HG03045 (cell line): Measurements from ENCODE around the gene TUSC2.
"Not testable (repeated sequence)": the region's sequence is repeated elsewhere in the genome, so short reads cannot be mapped to it uniquely, and the experiment has no call there.

Source experiments
- ATAC-seq: cut with Tn5 transposase; IDR thresholded peaks from one replicate; pipeline ENCODE4 v1.9.1; 2021; ENCODE audit warnings: mild to moderate bottlenecking, moderate library complexity; ENCODE audit not compliant: unreplicated experiment

Gene TUSC2

DNA sequence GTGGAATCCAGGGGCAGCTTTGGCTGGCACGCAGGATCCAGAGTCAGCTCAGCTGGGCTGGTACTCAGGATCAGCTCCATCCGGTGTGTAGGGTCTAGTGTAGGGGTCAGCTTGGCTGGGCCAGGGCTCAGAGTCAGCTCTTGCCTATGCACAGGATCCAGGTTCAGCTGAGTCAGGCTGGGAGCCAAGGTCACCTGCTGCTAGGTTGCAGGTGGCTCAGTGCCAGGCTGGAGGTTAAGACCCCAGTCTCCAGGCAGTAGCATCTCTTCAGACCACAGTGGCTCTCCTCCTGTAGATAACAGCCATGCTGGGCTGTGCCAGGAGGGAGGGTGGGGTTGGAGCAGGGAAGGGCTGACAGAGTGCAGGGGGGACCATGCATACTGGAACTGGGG is 30.6 kb downstream of the TUSC2 start:
- ATAC-seq = no peak

DNA sequence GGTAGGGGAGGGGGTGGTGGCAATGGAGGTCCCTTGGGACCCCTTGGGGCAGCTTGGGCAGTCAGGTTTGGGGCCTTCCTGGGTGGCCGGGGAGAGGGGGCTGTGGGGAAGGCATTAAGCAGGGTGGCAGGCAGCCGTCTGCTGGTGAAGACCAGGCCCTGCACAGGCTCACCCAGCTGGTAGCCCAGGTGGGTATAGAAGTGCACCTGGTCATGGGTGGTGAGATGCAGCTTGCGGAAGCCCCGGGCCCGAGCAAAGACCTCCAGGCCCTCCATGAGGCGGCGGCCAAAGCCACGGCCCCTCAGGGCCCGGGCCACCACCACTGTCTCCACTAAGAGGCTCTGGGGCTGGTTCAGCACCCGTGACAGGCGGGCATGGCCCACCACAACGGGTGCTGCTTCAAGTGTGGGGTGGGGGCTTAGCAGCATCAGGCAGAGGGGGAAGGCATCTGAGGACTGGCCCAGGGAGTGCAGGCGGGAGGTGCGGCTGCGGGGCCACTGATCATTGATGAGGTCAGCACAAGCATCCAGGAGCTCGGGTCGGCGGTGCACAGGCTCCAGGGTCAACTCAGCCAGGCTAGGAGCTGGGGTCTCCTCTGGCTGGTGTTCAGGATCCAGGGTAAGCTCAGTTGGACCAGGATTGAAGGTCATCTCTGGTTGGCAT is 31.2 kb downstream of the TUSC2 start:
- no peak for ATAC-seq

DNA sequence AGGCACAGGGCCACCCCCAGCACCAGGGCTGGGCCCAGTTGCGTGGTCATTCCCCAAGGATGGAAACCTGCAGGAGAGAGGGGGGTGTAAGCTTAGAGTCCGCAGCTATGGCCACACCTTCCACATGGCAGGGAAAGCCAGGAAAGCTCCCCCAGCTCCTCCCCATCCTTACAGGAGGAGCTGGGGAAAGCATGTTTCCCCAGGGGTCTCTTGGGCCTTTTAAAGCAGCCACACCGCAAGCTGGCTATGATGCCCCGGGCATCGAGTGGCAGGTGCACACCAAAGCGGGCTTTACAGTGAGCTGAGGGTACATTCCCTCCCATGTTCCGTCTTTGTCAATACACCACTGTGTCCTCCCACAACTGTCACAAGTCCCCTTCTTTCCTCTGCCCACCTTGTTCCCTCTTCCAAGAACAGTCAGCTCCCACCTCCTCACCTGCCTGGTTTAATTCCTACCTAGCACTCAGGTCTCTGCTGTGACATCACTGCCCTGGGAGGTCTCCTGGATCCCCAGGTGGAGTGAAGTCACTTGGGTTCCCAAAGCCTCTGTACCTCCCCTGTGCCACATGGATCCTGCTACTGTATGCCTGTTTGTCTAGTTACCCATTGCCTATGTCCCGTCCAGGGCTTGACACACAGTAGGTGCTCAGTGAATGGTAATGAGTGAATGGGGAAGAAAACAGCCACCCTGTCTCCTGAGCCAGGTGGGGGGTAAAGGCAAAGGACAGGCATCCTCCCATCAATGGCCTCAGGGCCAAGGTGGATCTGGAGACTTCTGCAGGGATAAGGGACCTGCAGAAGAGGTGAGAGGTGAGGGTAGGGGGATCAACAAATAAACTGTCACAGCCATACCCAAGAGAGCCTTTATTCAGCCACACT is 32.2 kb downstream of the TUSC2 start:
- ATAC-seq = no peak

DNA sequence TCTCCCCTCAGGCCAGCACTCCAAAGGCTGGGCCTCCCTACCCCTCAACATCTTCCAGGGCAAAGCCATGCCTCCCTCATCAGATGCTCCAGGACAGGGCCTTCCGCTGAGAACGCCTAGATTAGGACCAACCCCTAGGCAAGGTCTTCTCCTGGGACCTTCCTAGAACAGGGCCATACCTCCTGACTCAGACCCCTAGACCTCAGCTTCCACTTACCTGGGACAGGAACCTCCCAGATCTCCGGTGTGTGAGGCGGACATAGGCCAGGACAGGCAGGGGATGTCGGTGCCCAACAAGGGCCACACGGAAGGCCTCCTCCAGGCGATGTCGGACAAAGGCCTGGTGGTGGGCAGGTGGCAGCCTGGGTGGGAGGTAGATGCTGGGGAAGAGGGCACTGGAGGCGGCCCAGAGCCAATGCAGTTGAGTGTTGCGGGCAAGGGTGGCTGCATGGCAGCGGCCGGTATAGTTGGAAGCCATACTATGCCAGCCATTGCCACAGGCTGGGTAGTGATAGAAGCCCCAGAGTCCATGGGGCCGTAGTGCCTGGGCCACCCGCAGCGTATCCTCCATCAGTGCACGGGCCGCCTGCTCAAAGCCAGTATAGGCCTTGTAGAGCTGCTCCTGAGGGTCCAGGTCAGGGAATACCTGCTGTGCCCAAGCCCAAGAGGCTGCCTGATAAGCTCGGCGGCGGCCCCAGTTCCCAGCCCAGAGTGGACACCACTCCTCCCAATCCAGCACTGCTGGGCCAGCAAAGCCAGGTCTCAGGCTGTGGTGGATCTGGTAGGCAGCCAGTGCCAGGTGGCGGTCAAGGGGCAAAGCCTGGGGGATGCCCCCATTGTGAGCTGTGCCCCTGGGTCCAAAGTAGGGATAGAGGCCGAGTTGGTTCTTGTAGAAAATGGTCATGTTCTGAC is 33.3 kb downstream of the TUSC2 start:
- no peak for ATAC-seq

DNA sequence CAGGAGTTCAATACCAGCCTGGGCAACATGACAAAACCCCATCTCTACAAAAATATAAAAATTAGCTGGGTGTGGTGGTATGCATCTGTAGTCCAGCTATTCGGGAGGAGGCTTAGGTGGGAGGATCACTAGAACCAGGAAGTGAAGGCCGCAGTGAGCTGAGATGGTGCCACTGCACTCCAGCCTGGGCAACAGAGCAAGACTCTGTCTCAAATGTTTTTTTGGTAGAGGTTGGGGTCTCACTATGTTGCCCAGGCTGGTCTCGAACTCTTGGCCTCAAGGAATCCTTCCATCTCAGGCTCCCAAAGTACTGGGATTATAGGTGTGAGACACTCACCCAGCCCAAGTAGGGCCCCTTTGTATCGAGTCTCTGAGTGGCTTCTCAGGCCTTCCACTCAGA is 33.9 kb downstream of the TUSC2 start:
- no peak for ATAC-seq

DNA sequence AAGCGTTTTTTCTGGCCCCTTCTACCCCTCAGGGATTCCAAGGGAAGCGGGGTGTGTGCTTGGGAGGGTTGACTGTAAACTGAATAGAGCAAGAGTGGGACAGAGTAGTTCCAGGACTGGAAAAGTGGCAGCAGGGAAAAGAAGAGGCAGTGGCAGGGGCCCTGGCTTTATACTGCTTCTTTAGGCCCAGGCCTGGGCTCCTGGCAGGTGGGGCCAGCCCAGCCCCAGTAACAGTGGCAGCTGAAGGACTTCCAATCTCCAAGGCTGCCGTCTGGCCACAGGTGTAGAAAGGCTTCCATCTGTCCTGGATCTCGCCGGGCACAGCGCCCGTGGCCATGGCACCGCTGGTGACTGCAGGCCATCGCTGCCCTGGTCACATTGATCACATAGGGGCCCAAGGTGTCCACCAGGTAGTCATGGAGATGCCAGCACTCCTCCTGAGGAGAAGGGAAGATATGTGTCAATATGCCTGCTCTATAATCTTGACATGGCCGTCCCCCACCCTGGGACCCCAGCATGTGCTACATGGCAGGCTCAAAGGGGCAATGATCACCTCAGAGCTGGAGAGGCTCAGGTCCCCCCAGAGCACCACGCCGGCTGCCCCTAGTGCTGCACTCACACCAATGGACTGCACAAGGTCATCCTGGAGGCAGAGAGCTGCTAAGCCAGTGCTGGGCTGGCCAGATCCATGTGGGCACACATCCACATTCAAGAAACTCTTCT is 34.8 kb downstream of the TUSC2 start:
- no peak for ATAC-seq

DNA sequence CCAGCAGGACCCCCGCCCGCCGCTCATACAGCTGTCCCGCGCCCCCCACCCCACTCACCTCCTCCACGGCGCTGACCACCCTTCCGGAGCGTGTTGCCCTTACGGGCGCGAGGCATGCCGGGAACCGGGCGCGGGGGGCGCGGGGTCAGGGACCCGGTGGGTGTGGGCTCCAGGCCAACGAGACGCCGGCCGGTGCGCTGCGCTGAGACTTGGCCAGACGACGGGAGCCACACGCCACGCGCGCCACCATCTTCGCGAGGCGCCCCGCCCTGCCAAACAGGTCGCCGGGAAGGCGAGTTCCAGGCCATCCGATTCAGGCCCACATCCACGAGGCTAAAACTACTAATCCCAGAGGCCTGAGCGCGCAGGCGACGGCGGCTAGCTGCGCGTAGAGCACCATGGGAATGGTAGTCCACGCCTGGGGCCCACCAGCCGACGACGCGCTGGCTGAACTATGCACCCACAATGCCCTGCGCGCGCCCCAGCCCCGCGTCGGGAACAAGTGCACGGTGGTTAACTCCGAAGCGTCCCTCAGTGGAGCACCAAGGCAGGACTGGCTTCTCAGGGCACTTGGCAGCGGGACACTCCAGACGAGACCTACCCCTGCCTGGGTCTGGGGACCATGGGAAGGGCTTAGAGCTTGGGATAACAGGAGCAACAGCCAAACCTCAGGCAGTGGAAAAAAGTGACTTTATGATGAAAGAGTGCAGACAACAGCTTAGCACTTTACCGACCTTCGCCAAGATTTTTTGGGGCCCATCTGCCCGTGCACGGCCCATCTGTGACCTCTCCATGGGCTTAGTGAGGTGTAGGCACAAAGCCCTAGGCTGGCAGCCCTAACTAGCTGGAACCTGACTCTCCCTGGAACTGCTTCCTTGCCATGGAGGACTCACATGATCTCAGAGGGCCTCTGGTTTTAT is 35.6 kb downstream of the TUSC2 start, which contains the start of gene IFRD2:
Gene IFRD2 (minus strand): TSS at position 271 of the 920 bp plus-strand sequence. CDS start 155 bp downstream, at position 116.
- peak; percentile 88 for ATAC-seq

DNA sequence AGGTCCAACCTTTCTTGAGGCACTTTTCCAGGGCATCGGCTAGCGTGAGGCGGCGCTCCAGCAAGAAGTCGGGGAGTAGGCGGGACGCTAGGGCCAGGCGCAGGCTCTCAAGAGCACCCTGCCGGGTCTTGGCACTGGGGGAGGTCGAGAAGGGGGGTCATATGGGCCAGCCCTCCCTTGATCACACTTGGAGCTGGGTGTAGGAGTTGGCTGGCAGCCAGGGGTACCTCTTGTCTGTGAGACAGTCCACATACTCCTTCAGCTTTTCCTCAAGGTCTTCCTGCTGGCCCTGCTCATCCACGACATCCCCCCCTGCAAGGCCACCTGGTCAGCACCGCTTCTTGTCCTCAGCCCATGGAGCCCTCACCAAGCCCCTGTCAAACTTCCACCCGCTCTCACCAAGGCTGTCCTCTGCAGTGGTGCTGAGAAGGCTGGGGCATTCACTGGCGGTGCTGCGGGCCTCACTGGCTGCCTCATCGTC is 37.8 kb downstream of the TUSC2 start:
- ATAC-seq = no peak

DNA sequence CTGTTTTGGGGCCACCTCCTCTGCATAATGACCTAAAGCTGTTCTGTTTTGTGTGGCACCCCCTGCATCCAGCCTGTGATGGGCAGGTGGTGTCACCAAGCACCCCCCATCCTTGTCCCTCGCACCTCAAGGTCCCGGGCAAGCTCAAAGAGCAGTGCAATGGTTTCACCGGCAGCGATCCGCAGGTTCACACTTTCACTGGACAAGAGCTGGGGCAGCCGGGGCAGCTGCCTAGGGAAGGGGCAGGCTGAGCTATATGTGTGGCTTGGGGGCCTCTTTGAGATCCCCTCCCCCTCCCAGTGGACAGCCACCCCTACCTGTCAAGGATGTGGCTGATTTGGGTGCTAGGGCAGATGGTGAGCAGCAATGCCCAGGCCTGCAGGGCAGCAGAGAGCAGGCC is 38.9 kb downstream of the TUSC2 start:
- no peak for ATAC-seq

DNA sequence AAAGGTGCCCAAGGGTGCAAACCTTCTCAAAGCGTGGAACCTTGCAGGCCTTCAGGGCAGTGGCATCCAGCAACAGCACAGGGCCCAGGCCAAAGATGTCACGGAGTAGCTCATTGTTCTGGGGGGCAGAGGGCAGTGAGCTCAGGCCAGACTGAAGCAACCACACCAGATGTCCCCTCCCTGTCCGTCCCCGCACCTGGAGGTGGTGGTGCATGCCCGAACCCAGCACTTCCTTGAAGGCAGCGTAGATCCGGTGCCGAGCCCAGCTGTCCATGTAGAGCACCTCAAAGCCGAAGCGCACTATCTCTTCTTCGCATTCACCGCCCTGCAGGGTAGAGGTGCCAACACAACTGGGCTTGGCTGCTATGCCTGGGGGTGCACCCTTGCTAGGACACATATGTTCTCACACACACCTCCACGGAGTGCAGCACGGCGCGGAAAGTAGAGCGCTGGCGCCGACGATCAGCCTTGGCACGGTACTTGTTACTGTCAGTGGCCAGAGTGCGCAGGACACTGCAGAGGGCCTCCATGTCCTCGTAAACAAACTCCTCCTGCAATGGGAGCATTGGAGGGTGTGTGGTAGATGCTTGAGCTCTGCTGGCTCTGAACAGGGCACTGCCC is 39.5 kb downstream of the TUSC2 start:
- no peak for ATAC-seq

DNA sequence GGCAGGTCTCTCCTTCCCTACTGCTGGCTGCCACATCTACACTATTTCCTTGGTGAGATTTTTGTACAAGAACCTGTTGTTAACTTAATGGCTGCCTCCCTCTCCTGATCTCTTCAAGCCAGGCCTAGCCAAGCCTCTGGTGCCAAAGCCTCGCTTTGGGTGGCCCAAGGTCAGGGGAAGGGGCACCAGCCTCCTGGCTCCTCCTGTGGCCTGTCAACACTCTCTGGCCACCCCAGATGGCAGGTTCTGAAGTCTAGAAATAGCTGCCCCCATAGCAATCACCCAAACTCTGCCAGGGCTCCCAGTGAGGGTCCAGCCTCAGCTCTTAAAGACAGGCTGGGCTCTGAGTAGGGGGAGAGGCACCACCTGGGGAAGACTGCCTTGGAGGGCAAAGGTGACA is 40.8 kb downstream of the TUSC2 start:
- ATAC-seq = no peak

DNA sequence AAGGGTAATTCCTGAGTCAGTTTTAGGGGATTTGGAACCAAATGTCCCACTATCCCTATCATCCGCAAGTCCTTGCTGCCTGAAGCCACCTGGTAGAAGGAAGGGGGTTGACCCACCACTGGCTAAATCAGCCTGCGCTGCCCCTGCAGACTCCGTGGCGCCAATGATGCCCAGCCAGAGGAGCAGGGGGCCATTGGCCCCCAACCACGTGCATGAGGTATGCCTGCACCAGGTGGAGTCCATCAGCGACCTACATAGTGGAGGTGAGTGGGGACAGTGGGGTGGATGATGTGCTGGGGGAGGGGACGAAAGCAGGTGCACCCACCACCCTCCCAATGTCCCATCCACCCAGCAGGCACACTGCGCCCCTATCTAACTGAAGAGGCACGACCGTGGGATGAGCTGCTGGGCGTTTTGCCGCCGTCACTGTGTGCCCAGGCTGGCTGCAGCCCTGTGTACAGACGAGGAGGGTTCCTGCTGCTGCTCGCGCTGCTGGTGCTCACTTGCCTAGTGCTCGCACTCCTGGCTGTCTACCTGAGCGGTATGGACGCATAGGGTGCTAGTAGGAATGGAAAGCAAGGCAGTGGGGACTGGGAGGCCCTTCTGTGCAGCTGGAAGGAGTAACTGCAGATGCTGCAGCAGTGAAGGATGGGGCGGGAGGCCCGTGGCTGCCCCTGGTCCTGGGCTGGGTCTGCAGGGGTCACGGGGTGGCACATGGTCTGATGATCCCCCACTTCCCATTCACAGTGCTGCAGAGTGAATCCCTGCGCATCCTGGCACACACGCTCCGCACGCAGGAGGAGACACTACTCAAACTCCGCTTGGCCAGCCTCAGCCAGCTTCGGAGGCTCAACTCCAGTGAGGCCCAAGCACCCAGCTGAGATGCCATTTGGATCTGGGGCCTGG is 41.4 kb downstream of the TUSC2 start:
- no peak for ATAC-seq

DNA sequence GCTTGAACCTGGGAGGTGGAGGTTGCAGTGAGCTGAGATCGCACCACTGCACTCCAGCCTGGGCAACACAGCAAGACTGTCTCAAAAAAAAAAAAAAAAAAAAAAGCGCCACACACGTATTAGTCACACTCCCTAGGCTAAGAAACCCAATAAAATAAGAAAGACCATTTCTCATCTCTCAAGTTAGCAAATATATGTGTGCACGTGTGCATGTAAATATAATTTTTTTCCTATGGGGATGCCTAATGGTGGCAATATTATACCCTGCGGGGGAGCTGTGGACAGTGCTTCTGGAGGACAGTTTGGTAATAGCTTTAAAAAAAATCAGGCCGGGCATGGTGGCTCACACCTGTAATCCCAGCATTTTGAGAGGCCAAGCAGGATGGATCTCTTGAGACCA is 43.9 kb downstream of the TUSC2 start:
- ATAC-seq = not testable (repeated sequence)

DNA sequence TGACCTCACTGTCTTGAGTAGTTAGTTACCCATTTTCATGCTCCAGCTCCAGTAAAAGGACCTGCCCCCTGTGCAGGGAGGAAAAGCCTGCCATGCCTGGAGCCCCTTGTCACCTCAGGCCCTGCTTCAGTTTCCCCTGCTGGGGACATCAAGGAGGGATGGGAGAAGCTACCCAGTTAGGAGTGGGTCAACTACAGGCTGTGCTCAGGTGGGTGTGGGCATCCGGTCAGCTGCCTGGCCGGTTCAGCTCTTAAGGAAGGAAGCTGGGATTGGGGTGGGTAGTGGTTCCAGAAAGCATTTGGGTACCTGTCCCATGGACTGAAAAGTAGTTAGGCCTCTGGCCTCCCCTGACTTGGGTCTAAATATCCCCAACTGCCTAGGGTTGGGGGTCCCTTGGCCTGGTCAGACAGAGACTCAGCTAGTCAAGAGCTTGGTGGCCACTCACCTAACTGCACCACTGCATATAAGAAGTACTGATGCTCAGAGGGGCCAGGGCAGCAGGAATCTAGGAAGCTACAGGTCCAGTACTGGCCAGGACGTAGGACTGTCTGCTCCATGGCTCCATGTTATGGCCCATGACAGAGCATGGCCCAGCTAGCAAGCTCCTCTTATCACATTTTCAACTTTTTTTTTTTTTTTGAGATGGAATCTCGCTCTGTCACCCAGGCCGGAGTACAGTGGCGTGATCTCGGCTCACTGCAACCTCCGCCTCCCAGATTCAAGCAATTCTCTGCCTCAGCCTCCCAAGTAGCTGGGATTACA is 48.6 kb downstream of the TUSC2 start:
- ATAC-seq = no peak

DNA sequence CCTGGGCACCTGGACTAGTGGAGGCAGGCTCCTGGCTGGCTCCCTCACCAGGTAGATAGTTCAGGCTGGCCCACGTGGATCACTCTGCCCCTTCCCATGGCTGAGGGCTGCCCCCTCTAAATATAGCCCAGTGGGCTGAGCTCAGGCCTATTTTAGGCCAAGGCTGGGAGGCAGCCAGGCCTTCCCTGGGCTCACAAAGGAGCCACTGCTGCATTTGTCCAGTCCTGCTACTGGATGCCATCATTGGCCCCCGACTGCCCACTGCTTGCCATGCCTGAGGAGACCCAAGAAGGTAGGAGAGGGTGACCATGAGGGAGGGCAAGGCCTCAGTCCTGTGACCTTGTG is 49.2 kb downstream of the TUSC2 start, which contains the start of gene LSMEM2:
Gene LSMEM2 (plus strand): TSS at position 208 of the 345 bp plus-strand sequence. CDS start 27 bp downstream, at position 235.
- no peak for ATAC-seq

DNA sequence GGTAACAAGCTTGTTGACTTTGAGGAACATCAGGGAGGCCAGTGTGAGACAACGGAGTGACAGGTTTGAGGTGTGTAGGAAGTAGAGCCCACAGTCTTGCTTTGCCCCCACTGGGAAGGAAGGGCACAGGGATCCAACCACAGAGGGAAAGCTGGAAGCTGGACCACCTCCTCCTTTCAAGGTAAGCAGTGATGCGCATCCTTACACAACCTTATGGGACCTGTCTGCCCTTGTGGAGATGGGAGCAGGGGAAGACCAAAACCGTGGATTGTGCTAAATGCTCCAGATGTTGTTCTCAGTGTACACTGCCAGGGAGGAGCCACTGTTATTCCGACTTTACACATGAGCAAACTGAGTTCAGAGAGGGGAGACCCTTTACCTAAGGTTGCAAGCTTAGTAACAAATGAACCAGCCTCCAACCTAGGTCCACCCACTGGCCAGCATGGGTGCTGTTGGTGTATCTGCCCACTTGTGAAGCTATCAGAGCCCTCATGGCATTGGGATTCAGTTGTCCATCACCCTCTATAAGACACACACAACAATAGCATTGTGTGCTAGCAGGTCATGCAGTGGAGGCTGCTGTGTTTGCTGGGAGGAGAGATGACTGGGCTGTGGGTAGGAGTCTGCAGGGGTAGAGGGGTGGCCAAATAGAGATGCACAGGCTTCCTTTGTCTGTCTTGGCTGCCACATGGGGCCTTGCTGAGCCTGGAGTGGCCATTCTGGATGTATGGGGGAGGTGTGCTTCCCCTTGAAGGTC is 49.7 kb downstream of the TUSC2 start:
- no peak for ATAC-seq

DNA sequence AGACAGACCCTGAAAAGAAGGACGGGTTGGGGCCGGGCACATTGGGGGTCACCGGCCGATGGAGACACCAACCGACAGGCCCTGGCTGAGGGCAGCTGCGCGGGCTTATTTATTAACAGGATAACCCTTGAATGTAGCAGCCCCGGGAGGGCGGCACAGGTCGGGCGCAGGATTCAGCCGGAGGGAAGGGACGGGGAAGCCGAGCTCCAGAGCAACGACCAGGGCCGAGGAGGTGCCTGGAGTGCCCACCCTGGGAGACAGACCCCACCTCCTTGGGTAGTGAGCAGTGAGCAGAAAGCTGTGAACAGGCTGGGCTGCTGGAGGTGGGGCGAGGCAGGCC is 51.3 kb downstream of the TUSC2 start:
- ATAC-seq = no peak
